KMS-11 (cell line): ENCODE results near the gene GPSM3.
"Not testable (repeated sequence)": the region's sequence is repeated elsewhere in the genome, so short reads cannot be mapped to it uniquely, and the experiment has no call there.

ENCODE experiments used
- H2AFZ ChIP-seq: fragments of 200-600 bp; sonication (generic); 2 replicates; pipeline ENCODE4 v1.6.1; 2016; ENCODE audit warnings: antibody characterized with exemption, mixed run types, low read depth
- H3K27ac ChIP-seq: fragments of 200-600 bp; sonication (generic); 2 replicates; pipeline ENCODE4 v1.6.1; 2016; ENCODE audit warnings: mild to moderate bottlenecking, mixed run types
- H3K27me3 ChIP-seq: fragments of 200-600 bp; sonication (generic); 2 replicates; pipeline ENCODE4 v1.6.1; 2017; ENCODE audit warnings: mild to moderate bottlenecking, low read depth, mixed run types, moderate library complexity; ENCODE audit not compliant: insufficient read depth
- H3K36me3 ChIP-seq: fragments of 200-600 bp; sonication (generic); 2 replicates; pipeline ENCODE4 v1.6.1; 2017; ENCODE audit warnings: mild to moderate bottlenecking, mixed run types; ENCODE audit not compliant: insufficient read depth
- H3K4me1 ChIP-seq: fragments of 200-600 bp; sonication (generic); 2 replicates; pipeline ENCODE4 v1.6.1; 2016; ENCODE audit warnings: mild to moderate bottlenecking, low read depth, mixed run types; ENCODE audit not compliant: poor library complexity, severe bottlenecking
- H3K4me2 ChIP-seq: fragments of 200-600 bp; sonication (generic); 2 replicates; pipeline ENCODE4 v1.7.0; 2016; ENCODE audit warnings: mild to moderate bottlenecking, mixed run types
- H3K4me3 ChIP-seq: fragments of 200-600 bp; sonication (generic); IDR thresholded peaks from 2 replicates; pipeline ENCODE4 v1.6.1; 2017; ENCODE audit warnings: low read depth, low read length, mixed read lengths; ENCODE audit not compliant: insufficient read depth
- H3K79me2 ChIP-seq: fragments of 200-600 bp; sonication (generic); 2 replicates; pipeline ENCODE4 v1.6.1; 2016; ENCODE audit warnings: low read depth, mixed run types; ENCODE audit not compliant: insufficient read depth
- H3K9ac ChIP-seq: fragments of 200-600 bp; sonication (generic); 2 replicates; pipeline ENCODE4 v1.6.1; 2016; ENCODE audit warnings: mild to moderate bottlenecking, mixed run types
- H4K20me1 ChIP-seq: fragments of 200-600 bp; sonication (generic); 2 replicates; pipeline ENCODE4 v1.6.1; 2016; ENCODE audit warnings: mild to moderate bottlenecking, mixed run types; ENCODE audit not compliant: insufficient read depth
- TF ChIP-seq, protein P1 (sequence below): fragments of 200-600 bp; sonication (generic); conservative IDR thresholded peaks from 2 replicates; pipeline ENCODE4 v1.6.1; 2017; ENCODE audit warnings: low read depth, mild to moderate bottlenecking, antibody characterized with exemption, low read length, moderate library complexity, mixed read lengths

Gene GPSM3

GRCh38 chr6:32214126-32214525 lies 21.7 kb upstream of the GPSM3 start:
- Histone ChIP-seq H2AFZ (no peak overlapping the region), H3K36me3 (no peaks in the 10 kb centered on the region), H3K9ac (no peak overlapping the region), H3K4me1 (no peaks in the 10 kb centered on the region), H3K27ac (no peak overlapping the region), H4K20me1 (no peaks in the 10 kb centered on the region), H3K4me3 (no peak overlapping the region), H3K79me2 (no peaks in the 10 kb centered on the region), H3K27me3 (no peaks in the 10 kb centered on the region; the same call in 1 of the 2 replicates), H3K4me2 (no peak overlapping the region)
- TF ChIP-seq, protein P1, sequence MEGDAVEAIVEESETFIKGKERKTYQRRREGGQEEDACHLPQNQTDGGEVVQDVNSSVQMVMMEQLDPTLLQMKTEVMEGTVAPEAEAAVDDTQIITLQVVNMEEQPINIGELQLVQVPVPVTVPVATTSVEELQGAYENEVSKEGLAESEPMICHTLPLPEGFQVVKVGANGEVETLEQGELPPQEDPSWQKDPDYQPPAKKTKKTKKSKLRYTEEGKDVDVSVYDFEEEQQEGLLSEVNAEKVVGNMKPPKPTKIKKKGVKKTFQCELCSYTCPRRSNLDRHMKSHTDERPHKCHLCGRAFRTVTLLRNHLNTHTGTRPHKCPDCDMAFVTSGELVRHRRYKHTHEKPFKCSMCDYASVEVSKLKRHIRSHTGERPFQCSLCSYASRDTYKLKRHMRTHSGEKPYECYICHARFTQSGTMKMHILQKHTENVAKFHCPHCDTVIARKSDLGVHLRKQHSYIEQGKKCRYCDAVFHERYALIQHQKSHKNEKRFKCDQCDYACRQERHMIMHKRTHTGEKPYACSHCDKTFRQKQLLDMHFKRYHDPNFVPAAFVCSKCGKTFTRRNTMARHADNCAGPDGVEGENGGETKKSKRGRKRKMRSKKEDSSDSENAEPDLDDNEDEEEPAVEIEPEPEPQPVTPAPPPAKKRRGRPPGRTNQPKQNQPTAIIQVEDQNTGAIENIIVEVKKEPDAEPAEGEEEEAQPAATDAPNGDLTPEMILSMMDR = no peak

DNA sequence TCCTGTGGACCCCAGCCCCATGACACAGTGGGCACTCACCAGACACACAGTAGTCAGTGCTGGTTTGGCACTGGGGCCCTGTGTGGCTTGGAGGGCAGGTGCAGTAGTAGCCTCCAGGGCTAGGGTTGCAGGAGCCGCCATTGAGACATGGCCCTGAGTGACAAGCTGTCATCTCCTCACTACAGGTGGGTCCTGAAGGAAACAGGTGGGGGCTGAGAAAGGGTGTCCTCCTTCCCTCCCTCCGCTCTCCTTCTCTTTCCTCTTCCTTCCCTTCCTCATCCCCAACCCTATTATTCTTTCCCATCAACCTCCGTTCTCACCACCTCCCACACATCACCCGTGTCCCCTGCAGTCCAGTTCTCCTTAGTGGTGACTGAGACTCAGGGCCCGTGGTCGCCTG lies 21.2 kb upstream of the GPSM3 start:
- no peaks in the 10 kb centered on the region for H3K79me2 ChIP-seq
- no peak overlapping the region for H3K4me3 ChIP-seq
- H4K20me1 ChIP-seq = no peaks in the 10 kb centered on the region
- H3K36me3 ChIP-seq = no peaks in the 10 kb centered on the region
- no peak overlapping the region for H2AFZ ChIP-seq
- no peak overlapping the region for H3K9ac ChIP-seq
- no peak overlapping the region for H3K4me2 ChIP-seq
- H3K4me1 ChIP-seq = no peaks in the 10 kb centered on the region
- H3K27me3 ChIP-seq = no peaks in the 10 kb centered on the region; the same call in 1 of the 2 replicates
- H3K27ac ChIP-seq = no peak overlapping the region
- TF ChIP-seq, protein P1 = no peak

DNA sequence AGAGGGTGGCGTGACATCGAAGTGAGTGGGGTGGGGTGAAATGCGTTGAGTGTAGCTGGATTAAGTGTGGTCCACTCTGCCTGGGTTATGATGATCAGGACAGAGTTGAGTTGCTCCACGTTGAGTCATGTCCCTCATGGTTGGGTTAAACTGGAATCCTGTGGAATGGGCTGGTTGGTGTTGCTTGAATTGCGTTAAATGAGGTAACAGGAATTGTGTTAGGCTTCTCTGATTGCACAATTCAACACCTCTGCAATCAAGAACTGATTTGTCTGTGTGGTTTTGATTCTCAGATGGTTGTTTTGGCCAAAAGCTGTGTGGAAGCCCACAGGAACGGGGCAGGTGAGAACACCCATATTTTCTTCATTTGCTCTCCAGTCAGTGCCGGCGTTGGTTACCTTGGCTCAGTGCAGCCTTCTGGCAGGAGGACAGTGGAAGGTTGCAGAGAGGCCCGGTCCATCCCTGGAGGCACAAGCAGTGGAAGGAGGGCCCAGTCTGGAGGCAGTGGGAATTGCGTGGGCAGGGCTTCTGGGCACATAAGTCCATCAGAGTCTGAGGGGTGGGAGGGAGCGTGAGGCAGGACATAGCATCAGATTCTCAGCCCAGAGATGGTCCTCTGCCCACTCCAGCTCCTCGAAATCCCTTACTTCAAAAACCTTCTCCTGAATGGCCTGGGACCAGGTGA lies 19.8 kb upstream of the GPSM3 start:
- no peak overlapping the region for H3K4me3 ChIP-seq
- no peak overlapping the region for H3K4me2 ChIP-seq
- no peak overlapping the region for H3K9ac ChIP-seq
- H3K36me3 ChIP-seq = no peaks in the 10 kb centered on the region
- H3K27me3 ChIP-seq = no peaks in the 10 kb centered on the region
- TF ChIP-seq, protein P1 = no peak
- H3K27ac ChIP-seq = no peak overlapping the region
- no peaks in the 10 kb centered on the region for H4K20me1 ChIP-seq
- no peaks in the 10 kb centered on the region for H3K79me2 ChIP-seq
- no peaks in the 10 kb centered on the region for H3K4me1 ChIP-seq
- H2AFZ ChIP-seq = no peak overlapping the region

DNA sequence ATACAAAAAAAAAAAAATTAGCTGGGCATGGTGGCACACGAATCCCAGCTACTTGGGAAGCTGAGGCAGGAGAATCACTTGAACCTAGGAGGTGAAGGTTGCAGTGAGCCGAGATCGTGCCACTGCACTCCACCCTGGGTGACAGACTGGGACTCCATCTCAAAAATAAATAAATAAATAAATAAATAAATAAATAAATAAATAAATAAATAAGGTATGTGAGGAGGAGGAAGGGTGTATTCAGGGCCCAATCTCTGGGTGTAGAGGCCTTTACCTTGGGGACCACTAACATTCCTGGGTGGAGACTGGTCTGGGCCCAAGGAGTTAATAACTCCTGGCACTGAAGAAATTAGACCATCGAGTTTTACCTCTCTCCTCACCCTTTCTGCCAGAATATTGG lies 19.0 kb upstream of the GPSM3 start:
- H3K36me3 ChIP-seq, H3K4me1 ChIP-seq, H4K20me1 ChIP-seq, H3K4me3 ChIP-seq, H2AFZ ChIP-seq, H3K27ac ChIP-seq, H3K9ac ChIP-seq, H3K4me2 ChIP-seq, H3K79me2 ChIP-seq, H3K27me3 ChIP-seq: not testable (repeated sequence)

- Histone ChIP-seq H3K9ac (no peak overlapping the region), H3K27me3 (no peaks in the 10 kb centered on the region), H3K4me1 (no peaks in the 10 kb centered on the region), H3K79me2 (no peaks in the 10 kb centered on the region), H4K20me1 (no peaks in the 10 kb centered on the region), H3K36me3 (no peaks in the 10 kb centered on the region), H2AFZ (no peak overlapping the region), H3K27ac (no peak overlapping the region), H3K4me3 (no peak overlapping the region), H3K4me2 (no peak overlapping the region)
- TF ChIP-seq, protein P1 = no peak
These were observed 17.8 kb upstream of the GPSM3 start for GRCh38 chr6:32210191-32210601.
